GM13977 (cell line): Measurements from ENCODE around the gene RPL7A.

Experiments used
- DNase-seq: peaks from one replicate; pipeline ENCODE4 v3.0.0; 2012; ENCODE audit warnings: low spot score
- in situ Hi-C: fragments of 300-500 bp; cut with MboI; formaldehyde crosslinking; loops from one replicate; pipeline ENCODE4 v1.12.0; 2022; ENCODE audit warnings: low sequenced_read_pairs, low pct_unique_long_range_greater_than_20kb, mixed read lengths, inconsistent platforms; ENCODE audit not compliant: unreplicated experiment
- TF ChIP-seq, protein P1 (sequence below): IDR thresholded peaks from 2 replicates; pipeline ENCODE4 v1.5.1; 2012; ENCODE audit warnings: mild to moderate bottlenecking, control low read depth; ENCODE audit not compliant: insufficient read depth; ENCODE audit errors: extremely low read depth, missing control alignments

The RPL7A gene

DNA sequence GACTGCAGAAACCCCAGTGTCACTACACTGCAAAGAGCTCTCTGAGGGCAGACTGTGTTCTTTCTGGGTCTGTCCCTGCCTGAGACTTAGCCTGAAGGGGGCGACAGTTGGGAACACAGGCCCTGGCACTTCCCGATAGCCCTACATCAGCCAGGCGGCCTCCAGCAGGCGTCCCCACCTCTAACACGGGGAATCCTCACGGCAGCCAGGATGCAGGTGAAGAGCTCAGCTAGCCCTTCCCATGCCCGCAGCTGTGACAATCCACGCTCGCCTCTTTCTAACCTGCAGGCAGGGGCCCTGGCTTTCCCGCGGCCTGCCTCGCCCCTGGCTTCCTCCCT lies 6.0 kb upstream of the RPL7A start:
- DNase-seq = no peak
- in situ Hi-C loops = no loop called here
- TF ChIP-seq, protein P1, sequence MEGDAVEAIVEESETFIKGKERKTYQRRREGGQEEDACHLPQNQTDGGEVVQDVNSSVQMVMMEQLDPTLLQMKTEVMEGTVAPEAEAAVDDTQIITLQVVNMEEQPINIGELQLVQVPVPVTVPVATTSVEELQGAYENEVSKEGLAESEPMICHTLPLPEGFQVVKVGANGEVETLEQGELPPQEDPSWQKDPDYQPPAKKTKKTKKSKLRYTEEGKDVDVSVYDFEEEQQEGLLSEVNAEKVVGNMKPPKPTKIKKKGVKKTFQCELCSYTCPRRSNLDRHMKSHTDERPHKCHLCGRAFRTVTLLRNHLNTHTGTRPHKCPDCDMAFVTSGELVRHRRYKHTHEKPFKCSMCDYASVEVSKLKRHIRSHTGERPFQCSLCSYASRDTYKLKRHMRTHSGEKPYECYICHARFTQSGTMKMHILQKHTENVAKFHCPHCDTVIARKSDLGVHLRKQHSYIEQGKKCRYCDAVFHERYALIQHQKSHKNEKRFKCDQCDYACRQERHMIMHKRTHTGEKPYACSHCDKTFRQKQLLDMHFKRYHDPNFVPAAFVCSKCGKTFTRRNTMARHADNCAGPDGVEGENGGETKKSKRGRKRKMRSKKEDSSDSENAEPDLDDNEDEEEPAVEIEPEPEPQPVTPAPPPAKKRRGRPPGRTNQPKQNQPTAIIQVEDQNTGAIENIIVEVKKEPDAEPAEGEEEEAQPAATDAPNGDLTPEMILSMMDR = peak; percentile 23

DNA sequence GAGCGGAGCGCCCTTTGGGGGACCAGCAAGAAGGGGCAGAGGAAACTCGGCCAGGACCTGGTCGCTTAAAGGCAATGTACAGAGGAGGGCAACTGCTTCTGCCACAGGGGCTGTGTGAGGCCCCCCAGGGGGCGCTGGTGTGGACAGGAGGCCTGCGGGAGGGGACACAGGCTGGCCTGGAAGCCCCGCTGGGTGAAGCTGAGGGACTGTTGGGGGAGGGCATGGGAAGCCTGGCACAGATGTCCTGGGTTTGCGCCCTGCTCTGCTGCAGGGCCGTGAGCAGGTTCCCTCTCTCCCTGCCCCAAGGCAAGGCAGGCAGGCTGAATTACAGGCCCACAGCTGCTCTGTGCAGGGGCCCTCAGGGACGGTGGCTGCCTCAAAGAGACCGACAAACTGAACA lies 5.4 kb upstream of the RPL7A start:
- TF ChIP-seq, protein P1 = peak; percentile 32
- no peak for DNase-seq
- in situ Hi-C loops = no loop called here

DNA sequence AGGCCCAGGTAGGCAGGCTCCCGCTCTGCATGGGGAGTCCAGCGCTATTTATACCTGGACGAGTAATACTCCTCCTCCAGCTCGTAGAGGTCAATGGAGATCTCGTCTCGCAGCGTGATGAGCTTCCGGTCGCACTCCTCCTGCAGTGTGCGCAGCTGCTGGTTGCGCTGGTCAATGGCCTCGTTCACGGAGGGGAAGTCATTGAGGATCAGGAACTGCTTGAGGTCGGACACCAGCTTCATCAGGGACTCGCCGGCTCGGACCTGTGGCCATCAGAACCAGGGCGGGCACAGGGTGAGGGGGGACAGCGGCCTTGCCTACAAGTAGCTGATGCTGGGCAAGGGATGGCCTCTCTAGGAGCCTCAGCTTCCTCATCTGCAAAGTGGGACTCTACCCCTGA lies 3.9 kb upstream of the RPL7A start:
- DNase-seq = no peak
- TF ChIP-seq, protein P1 = no peak

DNA sequence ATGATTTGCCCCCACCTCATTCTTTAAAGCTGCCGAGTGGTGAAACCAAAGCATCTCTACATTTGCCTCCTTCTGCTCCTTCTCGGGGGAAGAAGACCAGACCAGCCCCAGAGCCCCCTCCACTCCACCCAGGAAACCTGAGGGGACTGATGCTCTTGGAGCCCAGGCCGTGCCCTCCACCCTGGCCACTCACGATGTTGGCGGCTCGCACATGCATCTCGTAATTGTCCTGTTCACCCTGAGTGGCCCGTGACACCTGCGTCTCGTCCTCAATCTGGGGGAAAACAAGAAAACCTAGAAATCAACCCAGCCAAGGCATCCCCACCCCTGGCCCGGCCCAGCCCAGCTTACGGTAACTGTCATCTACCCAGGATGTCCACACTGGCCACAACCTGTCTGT lies 3.0 kb upstream of the RPL7A start:
- in situ Hi-C loops = no loop called here
- DNase-seq = no peak
- TF ChIP-seq, protein P1 = no peak

More for the DNA sequence above, 3.9 kb upstream of the RPL7A start:
- in situ Hi-C loops = no loop called here

DNA sequence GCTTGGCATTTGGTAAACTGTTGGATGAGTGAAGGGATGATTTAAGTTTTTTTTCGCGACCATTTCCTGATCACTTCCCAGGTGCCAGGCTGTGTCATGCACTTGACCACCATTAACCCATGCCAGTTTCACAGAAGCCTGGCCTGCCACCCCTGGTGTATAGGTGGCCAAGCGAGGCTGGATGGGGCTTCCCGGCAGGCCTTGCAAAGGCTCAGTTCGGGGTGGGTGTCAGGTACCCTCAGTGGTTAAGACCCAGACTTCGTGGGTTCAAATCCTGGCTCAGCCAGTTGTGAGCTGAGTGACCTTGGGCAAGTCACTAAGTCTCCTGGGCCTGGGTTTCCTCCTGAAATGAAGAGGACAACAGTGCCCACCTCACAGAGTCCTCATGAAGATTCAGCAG lies 2.4 kb upstream of the RPL7A start:
- in situ Hi-C loops = no loop called here
- TF ChIP-seq, protein P1 = no peak
- DNase-seq = no peak

DNA sequence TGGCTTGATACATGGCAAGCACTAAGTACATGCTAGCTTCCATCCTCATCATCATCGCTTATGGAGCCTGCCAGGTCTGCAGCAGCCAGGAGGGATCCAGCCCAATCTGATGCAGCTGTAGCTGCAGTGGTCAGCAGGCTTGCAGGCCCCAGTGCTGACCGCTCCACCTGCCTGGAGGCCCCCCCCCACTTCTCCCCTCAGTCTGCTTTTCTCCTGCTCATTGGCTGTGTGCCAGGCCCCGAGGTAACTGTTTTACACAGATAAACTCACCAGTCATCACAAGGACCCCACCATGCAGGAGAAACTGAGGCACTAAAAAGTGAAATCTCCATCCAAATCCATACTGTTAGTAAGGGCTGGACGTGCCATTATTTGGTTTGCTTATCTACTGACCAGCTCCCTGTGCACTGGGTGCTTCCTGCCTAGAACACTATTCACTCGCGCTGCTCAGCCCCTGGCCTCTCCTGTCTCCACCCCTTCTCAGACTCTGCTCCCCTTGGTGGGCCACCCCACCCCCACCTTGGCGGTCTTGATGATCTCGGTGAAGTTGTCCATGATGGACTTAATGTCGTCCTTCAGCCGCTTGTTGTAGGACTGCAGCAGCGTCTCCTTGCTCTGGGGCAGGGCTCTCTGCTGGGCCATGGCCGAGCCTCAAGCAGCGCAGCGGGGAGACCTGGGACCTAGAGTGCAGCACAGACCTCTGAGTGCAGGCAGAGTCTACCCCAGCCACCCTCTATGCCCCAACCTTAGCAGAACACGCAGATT lies 1.8 kb upstream of the RPL7A start:
- in situ Hi-C loops = no loop called here
- no peak for DNase-seq
- TF ChIP-seq, protein P1 = no peak

DNA sequence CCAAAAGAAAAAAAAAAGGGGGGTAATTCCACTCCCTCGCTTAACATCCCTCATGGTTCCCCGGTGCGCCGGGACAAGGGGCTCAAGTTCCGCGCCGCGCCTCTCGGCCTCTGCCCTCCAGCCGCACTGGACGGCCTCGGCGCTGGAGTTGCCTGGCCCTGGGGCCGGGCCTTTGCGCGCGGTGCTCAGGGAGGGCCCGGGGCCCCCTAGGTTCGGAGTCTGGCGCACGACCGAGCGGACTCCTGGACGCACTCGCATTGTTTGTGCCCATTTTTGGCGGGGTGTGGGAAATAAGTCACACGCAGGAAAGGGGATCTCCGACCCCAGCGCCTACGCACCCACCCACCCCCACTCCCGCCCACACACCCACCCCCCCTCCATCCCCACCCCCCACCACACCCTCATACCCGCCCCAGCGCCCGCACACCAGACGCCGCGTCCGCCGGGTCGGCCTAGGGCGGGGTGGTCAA lies 468 bp upstream of the RPL7A start:
- TF ChIP-seq, protein P1 = no peak
- DNase-seq = peak; percentile 80
- in situ Hi-C loops = no loop called here
